Left hindlimb (tissue), 1 donor: ENCODE measurements around the gene EGFR.

Experiments used
- DNase-seq: peaks from one replicate; pipeline ENCODE4 v3.0.0-alpha.2; 2018

EGFR gene

DNA sequence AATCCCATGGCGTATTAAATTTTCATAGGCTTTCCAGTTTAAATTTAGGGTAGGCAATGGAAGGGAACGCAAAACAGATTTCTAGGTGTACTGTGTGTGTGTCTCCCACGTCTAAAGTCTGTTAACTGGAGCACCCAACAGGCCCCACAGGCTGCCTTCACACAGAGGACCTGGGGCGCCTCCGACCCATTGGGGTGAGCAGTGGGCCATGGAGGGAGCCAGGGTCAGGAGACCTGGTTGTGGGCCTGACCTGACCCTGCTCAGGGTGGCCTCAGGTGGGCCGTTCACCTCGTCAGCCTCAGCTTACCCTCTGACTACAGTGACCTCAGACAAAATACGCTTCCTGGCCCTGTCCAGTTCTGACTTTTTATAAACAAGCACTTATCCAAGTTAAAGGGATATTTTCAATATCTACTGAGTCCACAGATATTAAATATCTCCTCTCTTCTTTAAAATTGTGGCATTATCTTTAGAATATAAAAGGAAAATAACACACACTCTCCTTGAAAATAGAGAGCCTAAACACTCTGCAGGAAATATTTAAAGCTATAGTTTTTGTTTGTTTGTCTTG lies 159.6 kb downstream of the EGFR start:
- DNase-seq = no peak

DNA sequence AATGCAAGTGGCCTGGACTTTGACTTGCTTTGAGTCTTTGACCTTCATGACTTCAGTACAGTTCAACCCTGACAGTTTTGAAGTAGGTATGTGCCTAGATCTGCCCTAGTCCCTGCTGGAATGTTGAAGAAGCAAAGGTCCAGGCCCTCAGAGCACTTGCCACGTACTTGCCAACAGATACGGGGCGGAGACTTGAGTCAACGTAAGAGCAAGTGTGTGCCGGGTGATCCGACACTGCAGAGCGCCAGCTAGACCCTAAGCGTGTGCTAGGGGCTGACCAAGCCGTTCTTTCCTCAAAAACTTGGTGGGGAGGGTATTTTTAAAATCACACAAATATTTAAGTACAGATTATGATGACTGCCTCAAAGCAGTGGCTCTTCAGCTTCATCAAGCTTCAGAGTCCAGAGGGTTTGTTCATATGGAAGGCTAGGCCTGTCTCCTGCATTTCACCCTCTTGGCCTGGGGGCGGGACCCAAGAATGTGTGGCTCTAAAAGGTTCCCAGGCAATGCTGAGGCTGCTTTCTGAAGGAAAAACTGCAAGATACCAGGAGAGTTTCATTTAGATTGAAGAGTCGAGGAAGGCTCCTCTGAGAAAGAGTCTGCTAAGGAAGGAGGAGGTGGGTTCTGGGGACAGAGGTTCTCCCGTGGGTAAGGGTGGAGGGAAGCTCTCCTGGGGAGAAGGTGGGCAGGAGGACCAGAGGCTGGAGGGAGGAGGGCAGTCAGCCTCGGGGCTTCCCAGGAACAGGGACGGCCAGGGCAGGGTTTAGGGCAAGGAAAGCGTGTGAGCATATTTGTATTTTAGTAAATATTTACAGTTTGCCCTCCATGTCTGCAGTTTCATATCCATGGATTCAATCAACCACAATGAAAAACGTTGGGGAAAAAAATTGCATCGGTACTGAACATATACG lies 160.3 kb downstream of the EGFR start:
- DNase-seq = peak; percentile 20

DNA sequence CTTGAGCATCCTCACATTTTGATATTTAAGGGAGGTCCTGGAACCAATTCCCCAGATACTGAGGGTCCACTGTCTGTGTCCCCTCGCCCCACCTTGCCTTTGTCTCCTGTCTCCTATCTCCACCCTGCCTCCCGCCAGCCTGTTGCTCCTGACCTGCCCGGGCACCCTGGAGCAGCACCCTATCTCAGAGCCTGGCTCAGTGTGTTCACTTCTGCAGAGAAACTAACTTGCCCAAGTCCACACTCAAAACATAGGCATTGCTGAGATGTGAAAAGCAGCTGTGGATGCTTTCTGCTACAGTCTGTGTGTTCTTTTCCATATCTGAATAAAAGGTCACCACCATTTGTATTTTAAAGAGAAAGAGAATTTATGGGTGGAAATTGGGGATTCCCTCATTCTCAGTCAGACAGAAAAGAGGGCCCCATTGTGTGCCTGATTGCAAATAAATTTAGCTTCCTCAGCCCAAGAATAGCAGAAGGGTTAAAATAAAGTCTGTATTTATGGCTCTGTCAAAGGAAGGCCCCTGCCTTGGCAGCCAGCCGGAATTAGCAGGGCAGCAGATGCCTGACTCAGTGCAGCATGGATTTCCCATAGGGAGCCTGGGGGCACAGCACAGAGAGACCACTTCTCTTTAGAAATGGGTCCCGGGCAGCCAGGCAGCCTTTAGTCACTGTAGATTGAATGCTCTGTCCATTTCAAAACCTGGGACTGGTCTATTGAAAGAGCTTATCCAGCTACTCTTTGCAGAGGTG lies 161.3 kb downstream of the EGFR start:
- DNase-seq = peak; percentile 19

DNA sequence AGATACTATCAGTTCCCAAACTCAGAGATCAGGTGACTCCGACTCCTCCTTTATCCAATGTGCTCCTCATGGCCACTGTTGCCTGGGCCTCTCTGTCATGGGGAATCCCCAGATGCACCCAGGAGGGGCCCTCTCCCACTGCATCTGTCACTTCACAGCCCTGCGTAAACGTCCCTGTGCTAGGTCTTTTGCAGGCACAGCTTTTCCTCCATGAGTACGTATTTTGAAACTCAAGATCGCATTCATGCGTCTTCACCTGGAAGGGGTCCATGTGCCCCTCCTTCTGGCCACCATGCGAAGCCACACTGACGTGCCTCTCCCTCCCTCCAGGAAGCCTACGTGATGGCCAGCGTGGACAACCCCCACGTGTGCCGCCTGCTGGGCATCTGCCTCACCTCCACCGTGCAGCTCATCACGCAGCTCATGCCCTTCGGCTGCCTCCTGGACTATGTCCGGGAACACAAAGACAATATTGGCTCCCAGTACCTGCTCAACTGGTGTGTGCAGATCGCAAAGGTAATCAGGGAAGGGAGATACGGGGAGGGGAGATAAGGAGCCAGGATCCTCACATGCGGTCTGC lies 162.2 kb downstream of the EGFR start:
- DNase-seq = peak; percentile 13

DNA sequence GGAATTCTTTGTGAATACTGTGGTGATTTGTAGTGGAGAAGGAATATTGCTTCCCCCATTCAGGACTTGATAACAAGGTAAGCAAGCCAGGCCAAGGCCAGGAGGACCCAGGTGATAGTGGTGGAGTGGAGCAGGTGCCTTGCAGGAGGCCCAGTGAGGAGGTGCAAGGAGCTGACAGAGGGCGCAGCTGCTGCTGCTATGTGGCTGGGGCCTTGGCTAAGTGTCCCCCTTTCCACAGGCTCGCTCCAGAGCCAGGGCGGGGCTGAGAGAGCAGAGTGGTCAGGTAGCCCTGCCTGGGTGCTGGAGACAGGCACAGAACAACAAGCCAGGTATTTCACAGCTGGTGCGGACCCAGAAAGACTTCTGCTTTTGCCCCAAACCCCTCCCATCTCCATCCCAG lies 162.9 kb downstream of the EGFR start:
- peak; percentile 14 for DNase-seq

DNA sequence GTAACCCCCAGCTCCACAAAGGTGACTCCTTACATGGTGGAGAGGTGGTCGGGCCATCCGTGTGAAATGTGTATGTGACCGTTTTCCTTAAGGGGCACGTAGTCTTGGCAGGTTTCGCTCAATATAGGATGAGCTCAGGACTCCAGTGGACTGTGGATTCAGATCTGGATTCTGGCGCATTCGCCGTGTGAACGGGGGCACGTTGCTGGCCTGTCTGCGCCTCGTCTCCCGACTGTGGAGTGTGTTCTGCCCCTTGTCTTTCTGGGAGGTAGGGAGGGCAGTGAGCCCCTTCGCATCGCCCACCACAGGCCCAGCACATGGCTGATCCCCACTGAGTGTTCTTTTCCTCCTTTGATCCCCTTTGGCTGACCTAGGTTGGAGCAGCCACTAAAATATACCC lies 165.1 kb downstream of the EGFR start:
- peak; percentile 13 for DNase-seq

DNA sequence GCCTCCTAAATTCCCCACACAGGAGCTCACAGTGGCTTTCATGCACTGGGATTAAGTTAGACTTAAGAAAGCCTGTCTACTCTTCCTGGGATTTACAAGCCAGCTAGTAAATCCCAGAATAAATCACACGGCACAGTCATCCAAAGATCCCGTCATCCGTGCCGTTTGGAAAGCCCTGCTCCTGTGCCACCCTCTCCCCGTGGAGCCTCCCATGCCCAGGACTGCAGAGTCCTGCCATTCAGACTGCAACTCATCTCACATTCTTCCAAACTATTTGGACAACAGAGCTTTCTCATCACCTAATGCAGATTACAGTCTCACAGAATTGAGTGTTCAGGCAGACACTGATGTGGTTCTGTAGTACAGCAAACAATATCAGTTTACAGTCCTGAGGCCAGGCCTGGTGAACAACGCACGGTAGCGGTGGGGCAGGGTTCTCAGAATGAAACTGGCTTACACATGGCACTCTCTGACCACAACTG lies 166.5 kb downstream of the EGFR start:
- no peak for DNase-seq

DNA sequence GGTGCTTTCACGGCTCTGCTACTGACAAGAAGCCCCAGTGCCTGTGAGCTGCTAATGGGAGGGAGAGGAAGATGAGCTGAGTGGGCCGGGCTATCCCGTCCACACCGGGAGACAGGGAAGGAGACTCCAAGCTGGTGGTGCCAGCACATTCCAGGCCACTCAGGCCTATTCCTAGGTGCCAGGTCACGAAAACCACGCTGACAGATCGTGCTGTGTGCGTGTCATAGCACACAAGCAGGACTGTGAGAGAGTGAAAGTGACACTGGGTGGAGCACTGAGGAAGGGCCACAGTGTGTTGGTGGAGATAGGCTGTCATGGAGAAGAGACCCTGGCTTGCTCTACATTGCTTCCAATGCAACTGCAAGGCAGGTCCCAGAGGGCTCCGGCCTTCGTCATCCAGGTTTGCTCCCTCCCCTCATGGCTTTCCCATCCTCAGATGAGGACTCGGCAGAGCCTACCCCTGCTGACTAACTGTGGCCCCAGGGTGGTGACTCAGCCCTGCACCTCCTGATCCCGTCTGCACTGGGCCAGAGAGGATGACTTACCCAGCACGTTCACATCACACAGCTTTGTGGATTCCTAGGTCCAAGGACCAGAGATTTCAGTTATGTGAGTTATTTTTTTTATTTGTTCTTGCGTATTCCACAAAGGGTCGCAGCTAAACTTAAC lies 167.3 kb downstream of the EGFR start:
- DNase-seq = peak; percentile 7

DNA sequence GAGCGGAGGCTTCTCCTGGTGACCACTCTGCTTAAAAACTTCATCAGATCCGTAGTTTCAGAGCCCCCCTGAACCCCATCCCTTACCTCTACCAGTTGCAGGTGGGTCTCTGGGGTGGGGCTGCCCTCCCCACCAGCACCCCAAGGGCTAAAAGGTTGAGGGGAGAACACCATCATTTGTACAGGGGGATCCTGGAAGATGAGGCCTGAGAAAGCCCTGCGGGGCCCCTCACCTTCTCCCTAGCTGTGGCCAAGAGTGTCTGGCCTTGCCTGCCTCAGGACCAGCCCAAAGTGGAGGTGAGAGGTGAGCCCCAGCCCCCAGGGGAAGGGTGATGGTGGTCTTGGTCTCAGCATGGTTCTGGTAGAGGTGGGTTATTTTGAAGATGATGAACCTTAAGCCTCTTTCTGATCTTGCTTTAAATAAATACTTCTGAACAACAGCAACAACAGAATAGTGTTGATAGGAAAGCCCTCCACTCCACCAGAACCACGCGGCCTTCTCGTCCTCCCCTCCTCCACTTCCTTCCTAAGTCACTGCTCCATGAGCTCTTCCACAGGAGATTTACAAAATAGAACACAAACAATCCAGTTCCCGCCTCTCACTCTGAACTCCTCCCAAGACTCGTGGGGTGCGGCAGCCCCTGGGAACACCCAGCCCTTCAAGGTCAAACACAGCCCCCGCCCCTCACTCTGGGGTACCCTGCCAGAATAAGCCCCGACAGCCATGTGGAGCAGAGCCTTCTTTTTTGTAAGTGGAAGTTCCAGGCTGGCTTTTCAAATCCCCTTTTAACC lies 169.1 kb downstream of the EGFR start:
- DNase-seq = peak; percentile 31

DNA sequence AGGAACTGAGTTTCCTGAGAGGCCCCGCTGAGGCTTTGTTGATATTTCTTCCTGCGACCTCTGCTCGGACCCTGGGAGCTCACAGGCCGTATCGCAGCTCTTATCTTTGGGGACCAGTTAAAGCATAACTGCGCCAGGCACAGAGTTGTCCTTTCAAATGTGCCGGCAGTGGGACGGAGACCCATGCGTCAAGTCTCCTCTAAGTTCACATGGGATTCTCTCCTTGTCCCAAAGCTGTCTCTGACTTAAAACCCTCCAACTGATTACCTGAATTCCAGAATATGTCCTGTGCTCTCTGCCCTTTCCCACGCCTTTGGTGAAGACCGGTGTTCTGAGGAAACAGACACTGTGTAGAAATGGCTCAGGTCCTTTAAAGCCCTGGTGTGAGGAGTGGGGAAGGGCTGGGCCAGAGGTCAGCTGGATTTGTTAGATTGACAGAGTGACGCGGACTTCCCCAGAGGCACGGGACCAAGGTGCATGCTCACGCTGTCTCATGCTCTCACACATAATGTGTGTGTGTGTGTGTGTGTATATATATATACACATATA lies 169.8 kb downstream of the EGFR start:
- DNase-seq = peak; percentile 10

DNA sequence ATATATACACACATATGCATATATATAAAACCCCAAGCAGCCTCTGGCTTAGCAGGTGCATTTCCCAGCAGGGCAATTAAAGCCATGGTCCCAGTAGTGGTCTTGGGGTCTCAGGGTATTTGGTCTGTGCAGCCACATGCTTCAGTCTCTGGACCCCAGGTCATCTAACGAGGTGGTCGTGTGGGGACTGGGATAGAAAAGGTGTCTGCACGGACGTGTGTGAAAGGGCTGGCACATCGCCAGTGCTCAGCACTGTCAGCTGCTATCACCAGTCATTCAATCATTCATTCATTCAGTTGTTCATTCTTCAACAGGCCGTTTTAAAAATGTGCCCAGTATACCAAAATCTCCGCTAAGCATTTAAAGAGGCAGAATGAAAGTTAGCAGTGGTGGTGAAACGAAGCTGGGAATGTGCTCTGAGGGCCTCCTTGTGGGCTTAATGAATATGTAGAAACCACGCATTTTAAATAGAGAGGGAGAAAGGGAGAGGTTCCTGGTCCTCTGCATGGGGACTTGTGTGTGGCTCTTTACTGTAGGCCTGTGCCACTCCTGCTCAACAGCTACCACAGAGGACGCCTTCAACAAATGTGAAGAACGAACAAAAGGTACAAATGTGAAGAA lies 170.4 kb downstream of the EGFR start:
- peak; percentile 27 for DNase-seq

DNA sequence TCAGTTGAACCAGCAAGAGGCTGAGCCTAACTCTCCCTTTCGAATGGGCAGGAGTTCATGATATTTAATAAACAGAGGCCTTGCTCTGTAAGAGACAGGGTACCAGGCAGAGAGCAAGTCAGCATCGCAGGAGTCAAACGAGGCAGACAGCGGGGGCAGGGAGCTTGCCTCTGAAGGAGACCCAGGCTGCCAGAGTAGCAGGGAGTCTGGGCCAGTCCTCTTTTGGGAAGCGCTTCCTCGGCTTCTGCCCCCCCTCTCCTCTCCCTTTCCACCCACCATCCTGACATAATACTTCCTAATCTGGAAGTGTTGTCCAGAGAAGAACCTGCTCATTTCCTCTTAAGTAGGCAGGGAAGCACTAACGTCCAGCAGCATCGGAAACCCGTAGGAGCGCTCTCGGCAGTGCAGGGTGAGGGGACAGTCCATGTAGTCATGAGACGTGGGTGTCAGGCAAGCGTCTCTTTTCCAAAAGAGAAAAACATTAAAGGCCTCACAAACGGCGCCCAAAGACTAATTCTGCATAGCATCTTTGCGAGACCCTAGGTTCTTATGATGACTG lies 171.1 kb downstream of the EGFR start:
- peak; percentile 21 for DNase-seq

DNA sequence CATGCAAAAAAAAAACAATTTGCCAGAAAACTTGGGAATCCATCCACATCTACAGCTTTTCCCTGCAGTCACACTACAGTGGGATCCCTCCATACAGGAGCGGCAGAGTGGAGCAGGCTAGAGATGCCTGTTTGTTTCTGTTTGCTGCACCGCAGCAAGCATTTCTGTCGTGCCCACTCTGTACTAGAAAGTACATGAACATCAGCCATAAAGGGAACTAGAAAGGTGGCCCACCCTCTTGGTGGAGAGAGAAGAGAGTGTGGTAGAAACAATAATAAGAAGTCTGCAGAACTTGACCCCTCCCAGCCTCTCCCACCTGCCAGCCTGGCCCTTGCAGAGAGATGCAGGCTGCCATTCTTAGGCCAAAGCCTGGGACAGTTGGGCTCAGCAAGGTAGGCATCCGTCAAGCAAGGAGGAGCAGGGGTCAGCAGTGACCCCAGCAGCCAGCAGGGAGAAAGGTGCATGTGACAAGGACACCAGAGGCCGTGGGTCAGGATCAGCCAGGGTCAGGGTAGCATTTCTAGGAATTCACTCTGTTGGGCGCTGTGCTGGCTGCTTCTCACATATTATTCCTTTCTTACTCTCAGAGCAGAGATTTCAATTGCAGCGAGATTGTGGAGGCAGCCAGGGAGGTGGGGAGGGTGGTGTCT lies 171.8 kb downstream of the EGFR start:
- peak; percentile 5 for DNase-seq

DNA sequence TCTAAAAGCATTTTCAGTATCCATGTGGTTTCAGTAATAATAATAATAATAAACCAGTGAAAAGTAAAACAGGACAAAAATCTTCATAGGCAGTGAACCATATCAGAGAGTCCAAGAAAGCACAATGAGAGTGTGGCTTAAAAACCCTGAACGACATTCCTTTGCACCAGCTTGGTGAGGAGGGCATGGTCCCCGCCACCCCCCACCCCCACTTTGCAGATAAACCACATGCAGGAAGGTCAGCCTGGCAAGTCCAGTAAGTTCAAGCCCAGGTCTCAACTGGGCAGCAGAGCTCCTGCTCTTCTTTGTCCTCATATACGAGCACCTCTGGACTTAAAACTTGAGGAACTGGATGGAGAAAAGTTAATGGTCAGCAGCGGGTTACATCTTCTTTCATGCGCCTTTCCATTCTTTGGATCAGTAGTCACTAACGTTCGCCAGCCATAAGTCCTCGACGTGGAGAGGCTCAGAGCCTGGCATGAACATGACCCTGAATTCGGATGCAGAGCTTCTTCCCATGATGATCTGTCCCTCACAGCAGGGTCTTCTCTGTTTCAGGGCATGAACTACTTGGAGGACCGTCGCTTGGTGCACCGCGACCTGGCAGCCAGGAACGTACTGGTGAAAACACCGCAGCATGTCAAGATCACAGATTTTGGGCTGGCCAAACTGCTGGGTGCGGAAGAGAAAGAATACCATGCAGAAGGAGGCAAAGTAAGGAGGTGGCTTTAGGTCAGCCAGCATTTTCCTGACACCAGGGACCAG lies 172.5 kb downstream of the EGFR start:
- DNase-seq = peak; percentile 13

DNA sequence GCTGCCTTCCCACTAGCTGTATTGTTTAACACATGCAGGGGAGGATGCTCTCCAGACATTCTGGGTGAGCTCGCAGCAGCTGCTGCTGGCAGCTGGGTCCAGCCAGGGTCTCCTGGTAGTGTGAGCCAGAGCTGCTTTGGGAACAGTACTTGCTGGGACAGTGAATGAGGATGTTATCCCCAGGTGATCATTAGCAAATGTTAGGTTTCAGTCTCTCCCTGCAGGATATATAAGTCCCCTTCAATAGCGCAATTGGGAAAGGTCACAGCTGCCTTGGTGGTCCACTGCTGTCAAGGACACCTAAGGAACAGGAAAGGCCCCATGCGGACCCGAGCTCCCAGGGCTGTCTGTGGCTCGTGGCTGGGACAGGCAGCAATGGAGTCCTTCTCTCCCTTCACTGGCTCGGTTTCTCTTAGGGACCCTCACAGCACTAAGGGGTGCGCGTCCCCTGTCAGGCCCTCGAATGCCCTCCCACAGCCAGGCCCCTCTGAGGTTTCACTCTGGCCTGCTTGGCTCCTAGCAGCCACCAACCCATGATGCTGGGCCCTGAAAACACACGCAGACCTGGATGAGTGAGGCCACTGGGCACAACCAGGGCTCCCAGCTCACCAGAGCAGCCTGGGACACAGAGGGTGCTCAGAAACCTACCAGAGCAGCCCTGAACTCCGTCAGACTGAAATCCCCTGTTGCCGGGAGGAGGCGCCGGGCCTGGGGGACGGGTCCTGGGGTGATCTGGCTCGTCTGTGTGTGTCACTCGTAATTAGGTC lies 173.3 kb downstream of the EGFR start:
- DNase-seq = peak; percentile 28

DNA sequence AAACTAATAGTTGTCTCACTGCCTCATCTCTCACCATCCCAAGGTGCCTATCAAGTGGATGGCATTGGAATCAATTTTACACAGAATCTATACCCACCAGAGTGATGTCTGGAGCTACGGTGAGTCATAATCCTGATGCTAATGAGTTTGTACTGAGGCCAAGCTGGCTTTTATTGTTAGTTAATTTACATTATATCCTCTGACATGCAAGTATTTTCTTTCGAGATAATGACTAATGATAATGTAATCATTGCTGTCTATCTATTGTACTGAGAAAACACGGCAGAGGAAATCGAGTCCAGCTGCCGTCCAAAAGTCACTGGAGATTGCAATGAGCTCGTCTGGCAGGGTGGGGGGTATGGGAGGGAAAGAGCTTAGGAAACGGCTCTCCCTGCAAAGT lies 173.9 kb downstream of the EGFR start:
- DNase-seq = no peak

DNA sequence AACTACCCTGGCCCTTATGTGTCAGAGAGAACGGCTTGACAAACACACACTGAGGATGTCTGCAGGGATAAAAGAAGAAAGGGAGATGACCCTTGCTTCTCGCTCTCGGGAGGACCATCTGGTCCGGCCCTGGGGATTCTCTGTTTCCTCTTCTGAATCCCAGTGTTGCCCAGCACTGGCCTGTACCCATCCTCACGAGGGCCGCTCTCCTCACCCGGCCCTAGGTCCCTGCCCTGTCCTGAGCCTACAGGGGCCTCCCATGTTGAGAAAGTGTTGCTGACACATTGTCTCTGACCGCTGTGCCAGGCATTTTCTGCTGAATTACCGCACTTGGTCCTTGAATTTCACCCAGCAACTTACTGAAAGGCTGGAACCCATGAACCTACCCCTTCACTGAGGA lies 174.4 kb downstream of the EGFR start:
- DNase-seq = peak; percentile 27

DNA sequence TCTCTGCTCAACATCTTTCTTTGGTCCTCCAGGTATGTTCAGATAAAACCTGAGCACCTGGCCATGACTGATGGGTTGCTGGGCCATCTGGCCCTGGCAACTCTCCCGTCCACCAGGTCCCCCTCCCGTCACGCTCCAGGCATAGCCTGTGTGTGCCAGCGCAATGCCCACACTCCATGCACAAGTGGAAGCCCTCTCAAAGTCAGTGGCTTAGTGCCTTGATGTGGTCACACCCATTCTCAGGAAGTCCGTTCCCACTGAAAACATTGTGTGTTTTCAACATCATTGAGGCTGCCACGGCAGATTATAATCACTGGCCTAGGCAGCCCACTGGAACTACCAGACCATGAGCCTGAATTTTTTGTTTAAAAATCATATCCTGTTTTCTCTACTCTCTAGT lies 175.7 kb downstream of the EGFR start:
- DNase-seq = no peak
